Measurements from ENCODE around the gene FIGN.

DNA sequence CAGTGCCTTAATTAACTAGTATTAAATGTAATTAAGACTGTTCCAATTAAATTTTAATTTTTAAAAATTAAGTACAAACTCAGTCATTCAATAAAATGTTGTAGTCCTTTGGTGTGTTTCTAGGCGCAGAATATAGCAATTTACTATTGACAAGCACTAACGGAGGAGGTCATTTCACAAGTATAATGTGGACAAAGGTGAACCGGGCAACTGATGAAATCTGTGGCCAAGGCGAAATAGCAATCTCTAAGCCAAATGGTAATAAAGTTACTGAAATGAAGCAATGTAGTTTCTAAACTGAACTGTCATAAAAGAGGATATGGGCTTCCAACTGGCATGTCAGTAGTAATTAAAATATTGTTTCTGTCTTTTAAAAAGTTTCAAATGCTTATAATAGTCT lies 27.5 kb downstream of the FIGN start:
- TF ChIP-seq, protein P1, sequence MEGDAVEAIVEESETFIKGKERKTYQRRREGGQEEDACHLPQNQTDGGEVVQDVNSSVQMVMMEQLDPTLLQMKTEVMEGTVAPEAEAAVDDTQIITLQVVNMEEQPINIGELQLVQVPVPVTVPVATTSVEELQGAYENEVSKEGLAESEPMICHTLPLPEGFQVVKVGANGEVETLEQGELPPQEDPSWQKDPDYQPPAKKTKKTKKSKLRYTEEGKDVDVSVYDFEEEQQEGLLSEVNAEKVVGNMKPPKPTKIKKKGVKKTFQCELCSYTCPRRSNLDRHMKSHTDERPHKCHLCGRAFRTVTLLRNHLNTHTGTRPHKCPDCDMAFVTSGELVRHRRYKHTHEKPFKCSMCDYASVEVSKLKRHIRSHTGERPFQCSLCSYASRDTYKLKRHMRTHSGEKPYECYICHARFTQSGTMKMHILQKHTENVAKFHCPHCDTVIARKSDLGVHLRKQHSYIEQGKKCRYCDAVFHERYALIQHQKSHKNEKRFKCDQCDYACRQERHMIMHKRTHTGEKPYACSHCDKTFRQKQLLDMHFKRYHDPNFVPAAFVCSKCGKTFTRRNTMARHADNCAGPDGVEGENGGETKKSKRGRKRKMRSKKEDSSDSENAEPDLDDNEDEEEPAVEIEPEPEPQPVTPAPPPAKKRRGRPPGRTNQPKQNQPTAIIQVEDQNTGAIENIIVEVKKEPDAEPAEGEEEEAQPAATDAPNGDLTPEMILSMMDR (IDR thresholded peaks at IDR 0.05) = no peak
- no peak for TF ChIP-seq ZFX (IDR thresholded peaks at IDR 0.05; ENCODE audit: borderline replicate concordance)
